Mesenchymal stem cell (in vitro differentiated cells and primary cell): Measurements from ENCODE around the gene CASP2. TPM values are rescaled to one million over a fixed set of nuclear protein-coding genes. Genes with fewer than 3 reads are reported as not detected.

ENCODE experiments used
- small RNA-seq: library from polyadenylated mRNA; stranded (forward); fragments of <200 nt; extraction: miRNeasy Mini kit (QIAGEN cat#:217004); gene quantifications from one replicate; pipeline ENCODE3, GENCODE V24; 2013; ENCODE audit warnings: low read depth

CASP2 gene

Small RNA genes within 50 kb of the gene (small RNA-seq; reads per million reads assigned to genes)
- gene RN7SL481P (not detected), gene RN7SL535P (not detected)
